Measurements from ENCODE around the gene NR3C2. TPM values are rescaled to one million over a fixed set of nuclear protein-coding genes. Genes with fewer than 3 reads are reported as not detected.

Gene NR3C2
- total RNA-seq, 5 donors from 2014 or later (not counting 1 experiment from before 2014, with no cell fraction given) = 33.5 to 60.4 (median 34.5) TPM

- no peak overlapping the region for H3K4me3 Mint-ChIP-seq
- peaks cover 17% of the 10 kb centered on the region for H3K36me3 Mint-ChIP-seq
- POLR2A ChIA-PET = interaction anchor here (0.7 to 0.8 kb wide), 2 partner anchors 24 to 42 kb away, joined by 3 to 19 read pairs; no protein-coding TSS in a partner anchor
- no CpG with 5 or more reads among the region's 3 CpGs for WGBS (ENCODE audit: insufficient coverage)
- CTCF ChIA-PET = interaction anchor here (0.6 to 0.7 kb wide), 4 partner anchors 8 to 446 kb away, joined by 3 to 9 read pairs (median 3); no protein-coding TSS in a partner anchor
- no peaks in the 10 kb centered on the region for H3K27me3 Mint-ChIP-seq
- no peaks in the 10 kb centered on the region for H3K36me3 ChIP-seq (ENCODE audit: control insufficient read depth in 2 of 2, extremely low read depth in 1 of 2, insufficient read depth in 1 of 2, low read length in 1 of 2)
- DNase-seq (no peak), ATAC-seq (replicated peaks in 1 of 4) (no peak)
- no peak overlapping the region for H3K27ac ChIP-seq (ENCODE audit: low read length)
- H3K4me1 Mint-ChIP-seq = no peaks in the 10 kb centered on the region
- no peak overlapping the region for H3K4me3 ChIP-seq (ENCODE audit: control insufficient read depth in 1 of 2, extremely low read depth in 1 of 2, low read length in 1 of 2)
- H3K27me3 ChIP-seq (replicated peaks in 1 of 2; ENCODE audit: control insufficient read depth in 2 of 2, extremely low read depth in 1 of 2, insufficient read depth in 2 of 2, low read length in 1 of 2) = no peaks in the 10 kb centered on the region
- H3K9me3 Mint-ChIP-seq = peaks cover 7 to 18% (median 9%) of the 10 kb centered on the region in 3 donors
- no peaks in the 10 kb centered on the region for H3K9me3 ChIP-seq
- H3K4me1 ChIP-seq (ENCODE audit: control insufficient read depth in 1 of 2, extremely low read depth in 1 of 2, insufficient read depth in 2 of 2, low read length in 2 of 2) = no peaks in the 10 kb centered on the region
- no peak overlapping the region for H3K27ac Mint-ChIP-seq
These were observed 412.4 kb downstream of the NR3C2 start for GRCh38 chr4:148029781-148030180.
